ENCODE results near the gene SLC35E2B.
"Not testable (repeated sequence)": the region's sequence is repeated elsewhere in the genome, so short reads cannot be mapped to it uniquely, and the experiment has no call there.

SLC35E2B gene

DNA sequence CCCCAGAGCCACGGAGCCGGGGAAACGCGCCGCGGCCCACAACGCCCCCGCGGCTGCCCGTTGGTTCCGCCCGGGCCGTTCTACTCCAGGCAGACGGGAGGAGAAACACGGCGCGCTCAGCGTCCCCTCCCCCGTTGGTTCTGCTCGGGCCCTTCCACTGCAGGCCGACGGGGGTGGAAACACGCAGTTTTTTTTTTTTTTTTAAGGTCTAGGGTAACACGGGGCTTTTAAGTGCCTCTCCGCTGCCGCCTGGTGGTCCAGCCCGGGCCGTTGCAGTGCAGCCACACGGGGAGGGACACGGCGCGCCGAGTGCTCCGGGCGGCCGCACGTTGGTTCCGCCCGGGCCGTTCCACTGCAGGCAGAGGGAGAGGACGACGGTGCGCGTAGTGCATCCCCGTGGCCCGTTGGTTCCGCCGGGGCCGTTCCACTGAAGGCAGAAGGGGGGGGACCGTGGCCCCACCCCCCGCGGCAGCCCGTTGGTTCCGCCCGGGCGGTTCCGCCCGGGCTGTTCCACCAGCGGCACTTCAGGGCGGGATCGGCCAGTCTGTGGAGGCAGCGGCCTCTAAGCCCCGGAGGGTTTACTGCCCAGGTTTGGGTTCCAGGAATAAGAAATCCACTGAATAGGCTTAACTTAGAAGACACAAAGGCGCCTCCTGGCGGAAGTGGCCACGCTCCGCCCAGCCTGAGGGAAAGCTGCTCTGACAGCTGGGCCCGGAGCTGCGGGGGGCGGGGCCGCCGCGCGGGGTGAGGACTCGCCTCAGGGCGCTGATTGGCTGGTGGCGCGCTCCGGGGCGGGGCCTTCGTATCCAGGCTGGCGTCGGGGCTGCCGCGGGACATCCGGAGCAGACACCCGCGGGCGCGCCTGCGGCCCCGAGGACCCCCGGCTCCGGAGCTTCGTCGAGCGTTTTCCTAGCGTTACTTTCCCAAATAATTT lies at the start of gene SLC35E2B:
Gene SLC35E2B (minus strand): TSS at position 82 of the 934 bp plus-strand sequence. CDS start 16,096 bp downstream, outside the sequence.
- DNase-seq (ENCODE audit: low read depth): peak; percentile 89

GRCh38 chr1:1741013-1741412 lies 48.4 kb upstream of the SLC35E2B start:
- DNase-seq (ENCODE audit: low read depth): not testable (repeated sequence)

DNA sequence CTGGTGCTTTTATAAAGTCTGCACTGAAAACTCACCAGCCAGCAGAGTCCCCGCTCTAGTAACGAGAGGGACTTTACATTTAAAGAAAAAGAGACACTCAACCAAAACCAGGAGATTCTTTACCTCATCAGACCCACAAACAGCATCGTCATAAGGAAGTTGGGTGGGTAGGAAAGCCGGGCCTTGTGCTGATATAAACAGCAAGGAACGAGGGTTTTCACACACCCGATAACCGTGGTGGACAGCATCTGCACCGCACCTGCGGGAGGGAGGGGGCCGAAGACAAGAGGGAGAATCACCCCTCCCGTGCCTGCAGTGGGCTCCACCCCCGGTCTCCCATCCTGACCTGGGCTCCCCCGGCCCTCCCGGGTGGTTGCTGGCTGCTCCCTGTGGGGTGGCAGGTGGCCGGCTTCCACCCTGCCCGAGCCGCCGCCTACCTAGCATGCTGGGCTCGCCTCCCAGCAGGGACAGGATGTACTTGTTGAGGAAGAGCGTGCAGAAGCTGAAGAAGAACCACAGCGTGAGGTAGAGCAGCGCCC lies 46.3 kb upstream of the SLC35E2B start:
- not testable (repeated sequence) for DNase-seq (ENCODE audit: low read depth)

DNA sequence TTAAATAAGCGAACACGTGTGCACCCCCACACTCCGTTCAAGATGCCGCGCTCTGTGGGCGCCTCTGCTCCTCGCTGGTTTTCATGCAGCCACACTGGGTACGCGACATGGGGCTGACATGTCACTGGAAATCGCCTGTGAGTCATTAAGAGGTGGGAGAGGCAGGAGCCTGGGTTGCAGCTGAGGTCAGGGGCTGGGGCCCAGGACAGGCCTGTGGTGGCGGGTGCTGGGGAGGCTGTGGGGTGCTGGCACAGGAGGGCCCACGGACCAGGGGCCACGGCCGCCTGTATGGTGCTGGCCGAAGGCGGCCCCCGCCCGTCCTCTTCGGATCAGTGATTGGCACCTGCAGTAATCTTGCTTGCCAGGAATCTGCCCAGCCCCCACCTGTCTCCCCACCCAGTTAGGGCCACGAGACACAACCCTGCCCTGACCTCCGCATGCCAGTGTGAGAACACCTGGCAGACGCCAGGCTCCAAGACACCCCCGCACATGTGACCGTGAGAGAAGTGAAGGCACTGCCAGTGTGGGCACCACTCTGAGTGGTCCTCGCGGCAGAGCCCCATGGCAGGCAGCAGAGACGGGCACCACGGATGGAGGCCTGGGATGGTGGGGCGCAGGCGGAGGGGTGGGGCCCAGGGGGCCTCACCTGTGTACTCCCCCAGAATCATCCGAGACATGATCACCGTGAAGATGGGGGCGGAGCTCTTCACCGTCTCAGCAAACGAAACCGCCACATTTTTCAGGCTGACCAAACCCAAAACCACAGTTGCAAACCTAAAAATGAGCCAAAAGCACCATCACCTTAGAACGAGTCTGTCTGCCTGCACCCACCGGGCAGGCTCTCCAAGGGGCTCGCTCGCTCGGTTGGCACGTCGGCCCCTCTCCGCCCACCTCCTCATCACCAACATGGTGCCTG lies 45.3 kb upstream of the SLC35E2B start:
- DNase-seq (ENCODE audit: low read depth): not testable (repeated sequence)

- DNase-seq (ENCODE audit: low read depth): no peak
Measured at GRCh38 chr1:1732381-1732780, 39.8 kb upstream of the SLC35E2B start.

DNA sequence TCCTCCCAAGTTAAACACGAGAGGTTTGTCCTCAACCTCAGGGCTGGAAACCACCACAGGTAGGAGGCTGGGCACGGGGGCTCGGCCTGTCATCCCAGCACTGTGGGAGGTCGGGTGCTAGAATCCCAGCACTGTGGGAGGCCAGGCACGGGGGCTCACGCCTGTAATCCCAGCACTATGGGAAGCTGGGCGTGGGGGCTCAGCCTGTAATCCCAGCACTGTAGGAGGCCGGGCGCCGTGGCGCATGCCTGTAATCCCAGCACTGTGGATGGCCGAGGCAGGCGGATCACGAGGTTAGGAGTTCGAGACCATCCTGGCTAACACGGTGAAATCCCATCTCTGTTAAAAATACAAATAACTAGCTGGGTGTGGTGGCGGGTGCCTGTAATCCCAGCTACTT lies 38.3 kb upstream of the SLC35E2B start:
- DNase-seq (ENCODE audit: low read depth): no peak

DNA sequence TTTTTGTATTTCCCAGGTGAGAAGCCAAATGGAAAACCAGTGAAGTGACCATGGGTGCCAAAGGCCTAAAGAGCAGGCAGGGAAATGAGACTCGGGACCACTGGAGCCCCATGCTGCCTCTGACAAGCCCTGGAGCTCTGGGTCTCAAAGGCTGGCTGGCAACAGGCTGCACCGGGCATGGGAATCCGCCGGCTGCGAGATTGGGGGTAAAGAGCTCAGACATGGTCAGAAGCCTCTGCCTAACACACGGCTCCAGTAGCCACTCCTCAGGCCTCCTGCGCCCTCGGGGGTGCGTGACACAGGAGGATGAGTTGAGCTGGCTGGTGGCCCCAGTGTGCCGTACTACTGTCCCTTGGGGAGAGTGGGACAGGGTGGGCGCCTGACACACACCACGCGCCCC lies 37.6 kb upstream of the SLC35E2B start:
- DNase-seq (ENCODE audit: low read depth): not testable (repeated sequence)

DNA sequence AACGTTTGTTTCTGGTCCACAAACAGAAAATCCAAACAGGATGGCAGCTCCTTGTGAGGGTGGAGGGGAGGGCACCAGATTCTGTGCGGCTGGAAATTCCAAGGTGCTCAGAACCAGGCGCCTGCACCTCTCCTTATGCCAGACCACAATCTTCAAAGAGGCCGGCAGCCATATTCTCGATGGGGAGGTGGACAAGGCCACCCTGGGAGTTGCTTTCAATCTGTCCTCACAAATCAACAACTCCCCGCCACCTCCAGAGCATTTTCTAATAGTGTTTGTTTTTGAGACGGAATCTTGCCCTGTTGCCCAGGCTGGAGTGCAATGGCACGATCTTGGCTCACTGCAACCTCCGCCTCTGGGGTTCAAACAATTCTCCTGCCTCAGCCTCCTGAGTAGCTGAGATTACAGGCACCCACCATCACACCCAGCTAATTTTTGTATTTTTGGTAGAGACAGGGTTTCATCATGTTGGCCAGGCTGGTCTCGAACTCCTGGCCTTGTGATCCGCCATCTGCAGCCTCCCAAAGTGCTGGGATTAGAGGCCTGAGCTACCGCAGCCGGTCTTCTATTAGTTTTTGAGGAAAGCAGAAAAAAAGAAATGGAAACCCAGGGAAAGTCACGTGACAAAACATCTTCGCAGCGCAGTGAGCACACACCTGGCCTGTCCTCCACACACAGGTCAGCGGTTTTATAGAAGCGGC lies 36.7 kb upstream of the SLC35E2B start:
- not testable (repeated sequence) for DNase-seq (ENCODE audit: low read depth)

DNA sequence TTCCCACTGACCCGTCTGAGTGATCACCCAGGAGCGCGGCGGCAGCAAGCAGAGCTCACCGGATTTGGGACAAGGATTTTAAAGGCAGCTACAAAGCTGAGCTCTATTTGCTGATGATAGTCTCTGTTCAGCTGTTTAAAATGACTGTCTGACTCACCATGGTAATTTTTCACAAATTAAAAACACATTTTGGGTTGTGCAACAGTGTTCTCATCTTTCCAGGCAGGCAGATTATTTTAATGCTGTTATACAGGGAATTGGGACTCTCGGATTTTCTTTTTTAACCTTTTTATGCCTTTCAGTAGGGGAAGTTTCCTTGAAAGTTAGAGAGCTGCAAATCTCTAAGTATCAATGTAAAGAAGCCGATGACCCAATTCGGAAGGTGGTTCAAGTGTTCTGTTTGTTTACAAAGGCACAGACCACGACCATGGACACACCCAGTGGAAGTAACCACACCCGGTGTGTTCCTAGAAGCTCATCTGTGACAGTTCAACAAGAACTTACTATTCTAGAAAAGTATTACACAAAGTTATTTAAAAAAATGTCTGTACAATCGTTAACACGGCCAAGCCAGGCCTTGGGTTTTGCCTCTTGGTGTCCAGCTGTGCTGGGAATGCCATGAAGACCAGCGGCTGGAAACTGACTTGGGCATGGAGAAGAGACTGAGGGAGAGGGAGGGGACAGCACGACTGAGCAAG lies 35.9 kb upstream of the SLC35E2B start:
- not testable (repeated sequence) for DNase-seq (ENCODE audit: low read depth)

- not testable (repeated sequence) for DNase-seq (ENCODE audit: low read depth)
Measured at GRCh38 chr1:1727131-1727651, 34.6 kb upstream of the SLC35E2B start.

- DNase-seq (ENCODE audit: low read depth): not testable (repeated sequence)
Measured at GRCh38 chr1:1726088-1726487, 33.5 kb upstream of the SLC35E2B start.

- peak; percentile 100 for DNase-seq (ENCODE audit: low read depth)
Measured at GRCh38 chr1:1724035-1724864, 31.7 kb upstream of the SLC35E2B start, which contains the start of gene CDK11A. CDK11A (minus strand) TSS chr1:1724357; CDS start chr1:1722818, 1,539 bp downstream.

- DNase-seq (ENCODE audit: low read depth): no peak
Measured at GRCh38 chr1:1721201-1721600, 28.6 kb upstream of the SLC35E2B start.

DNA sequence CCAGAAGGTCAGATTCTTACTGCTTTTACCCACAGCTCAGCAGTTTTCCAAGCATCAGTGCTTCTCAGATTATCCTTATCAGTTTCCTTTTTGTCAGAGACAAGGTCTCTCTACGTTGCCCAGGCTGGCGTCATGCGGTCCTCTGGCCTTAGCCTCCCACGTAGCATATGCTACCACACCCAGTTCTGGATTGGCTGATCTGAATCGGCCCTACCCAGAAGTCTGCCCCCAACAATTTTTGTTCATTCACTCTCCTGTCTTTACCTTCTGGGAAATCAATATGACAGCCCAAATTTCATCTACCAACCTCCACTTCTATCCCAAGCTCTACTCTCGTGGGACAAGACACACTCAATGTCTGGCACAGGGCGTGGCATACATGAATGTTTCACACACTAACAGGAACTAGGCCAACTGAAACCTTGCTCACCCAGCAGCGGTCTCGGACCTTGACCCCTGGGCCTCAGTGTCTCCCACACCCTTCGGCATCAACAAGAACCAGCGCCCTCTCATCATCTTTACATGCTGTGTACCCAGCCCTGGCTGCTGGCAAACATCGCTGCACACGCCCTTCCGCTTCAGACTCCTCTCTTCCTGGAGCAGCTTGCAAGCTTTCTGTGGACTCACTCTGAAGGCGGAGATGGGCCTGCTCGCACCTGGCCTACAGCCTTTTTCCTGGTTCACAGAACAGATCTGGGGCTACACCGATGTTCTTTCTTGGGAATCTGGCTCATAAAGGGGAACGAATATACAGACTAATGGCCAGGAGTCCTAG lies 22.7 kb upstream of the SLC35E2B start:
- DNase-seq (ENCODE audit: low read depth): not testable (repeated sequence)

DNA sequence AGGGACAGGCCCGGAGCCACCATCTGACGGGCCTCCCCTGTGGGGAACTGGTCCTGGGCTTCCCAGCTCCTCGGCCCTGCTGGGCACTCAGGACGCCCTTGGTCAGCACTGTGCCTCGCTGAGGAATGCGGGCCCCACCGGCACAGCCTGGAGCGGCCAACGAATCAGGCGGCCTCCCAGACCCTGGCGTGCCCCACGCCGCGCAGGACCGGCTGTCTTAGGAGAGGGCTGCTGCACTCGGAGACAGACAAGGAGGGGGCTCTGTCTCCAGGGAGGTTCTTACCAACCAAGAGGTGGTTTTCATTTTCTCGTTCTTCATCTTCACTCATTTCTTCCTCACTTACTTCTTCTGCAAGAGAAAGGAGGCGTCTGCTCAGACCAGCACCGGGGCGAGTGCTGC lies 15.3 kb upstream of the SLC35E2B start:
- not testable (repeated sequence) for DNase-seq (ENCODE audit: low read depth)

GRCh38 chr1:1707241-1707640 lies 14.6 kb upstream of the SLC35E2B start:
- DNase-seq (ENCODE audit: low read depth): not testable (repeated sequence)

DNA sequence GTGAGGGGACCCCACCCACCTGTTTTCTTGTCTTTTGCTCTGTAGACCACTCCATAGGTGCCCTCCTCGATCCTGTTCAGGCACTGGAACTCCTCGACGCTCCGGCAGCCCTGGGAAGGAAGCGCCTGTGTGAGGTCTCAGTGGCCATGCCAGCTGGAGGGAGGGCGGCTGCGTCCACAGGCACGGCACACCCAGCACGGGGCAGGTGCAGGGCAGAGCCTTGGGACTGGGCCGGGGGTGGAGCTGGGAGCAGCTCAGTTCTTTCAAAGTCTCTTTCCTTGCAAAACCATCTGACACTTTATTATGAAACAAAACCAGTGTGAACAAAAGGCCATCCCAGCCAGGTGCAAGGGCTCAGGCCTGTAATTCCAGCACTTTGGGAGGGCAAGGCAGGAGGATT lies 13.0 kb upstream of the SLC35E2B start:
- not testable (repeated sequence) for DNase-seq (ENCODE audit: low read depth)

- DNase-seq (ENCODE audit: low read depth): not testable (repeated sequence)
Measured at GRCh38 chr1:1704284-1704957, 11.8 kb upstream of the SLC35E2B start.

Measured in stimulated activated CD8-positive, alpha-beta memory T cell treated with anti-CD3 and anti-CD28 coated beads, Interleukin-12 subunit alpha, Interleukin-12 subunit beta, amount 100 ng/mL, for 1 hour (primary cell).